ENCODE measurements around the gene CMTM1. TPM values are rescaled to one million over a fixed set of nuclear protein-coding genes. Genes with fewer than 3 reads are reported as not detected.
"Not testable (repeated sequence)": the region's sequence is repeated elsewhere in the genome, so short reads cannot be mapped to it uniquely, and the experiment has no call there.

CMTM1 gene
- total and polyA plus RNA-seq, 2 experiments from 2014 or later, result 1.4 to 1.9 TPM

GRCh38 chr16:66623755-66624154 is 57.5 kb downstream of the CMTM1 start (continued):
- TF ChIP-seq ZNF114 (CRISPR knock-in tag; IDR thresholded peaks at IDR 0.05) (no peak), STAT1 (IDR thresholded peaks at IDR 0.05; ENCODE audit: unreplicated experiment) (no peak), POLR2AphosphoS5 (IDR thresholded peaks at IDR 0.05; ENCODE audit: low read depth) (no peak), JUNB (IDR thresholded peaks at IDR 0.05; ENCODE audit: unreplicated experiment) (no peak), CTCF (conservative IDR thresholded peaks at IDR 0.05; ENCODE audit: low read depth in 2 of 2) (no peak), NANOG (IDR thresholded peaks at IDR 0.05; ENCODE audit: borderline replicate concordance) (no peak), EZH2phosphoT487 (IDR thresholded peaks at IDR 0.05; ENCODE audit: unreplicated experiment) (no peak)

GRCh38 chr16:66627611-66628378 is 61.6 kb downstream of the CMTM1 start:
- not testable (repeated sequence) for H2AFZ ChIP-seq

More at GRCh38 chr16:66627611-66628378, 61.6 kb downstream of the CMTM1 start:
- not testable (repeated sequence) for H3K4me3 Mint-ChIP-seq; H3K4me3 ChIP-seq; H3F3A ChIP-seq (replicated peaks; ENCODE audit: low read depth); ATAC-seq; H3K27me3 Mint-ChIP-seq (ENCODE audit: insufficient read depth, low read depth, poor library complexity); DNase-seq (ENCODE audit: low spot score); H3K4me1 Mint-ChIP-seq; H3K36me3 ChIP-seq (ENCODE audit: insufficient read depth); H3K9me3 Mint-ChIP-seq; H3K4me2 ChIP-seq; H3K4me1 ChIP-seq (ENCODE audit: insufficient read depth); H3K27me3 ChIP-seq (ENCODE audit: insufficient read depth); H4K20me1 ChIP-seq (replicated peaks; ENCODE audit: insufficient read depth); H3K27ac Mint-ChIP-seq; H3K9me2 ChIP-seq (ENCODE audit: insufficient read depth); H3K79me2 ChIP-seq (replicated peaks; ENCODE audit: insufficient read depth)
- H3K36me3 Mint-ChIP-seq (ENCODE audit: low read depth), result peaks cover 23% of the 10 kb centered on the region
- H3K27ac ChIP-seq (ENCODE audit: low read depth), result 0 out of 2 replicates have a peak overlapping the region, but pooled peaks have one; percentile 50

Small RNAs within 50 kb of the gene (small RNA-seq; reads per million reads assigned to genes)
- 0.07 reads per million for gene CKLF-CMTM1 (ENCODE audit: low replicate concordance)

Other genes with a start within 250 kb of the CMTM1 start
- not detected in 2 replicates for gene CDH5, start 199.7 kb upstream of the CMTM1 start, total RNA-seq (2014; rRNA removed; shearing (Covaris generic))
- 0.18 TPM in 1 of 2 replicates, not detected in the other for gene CDH5, start 199.7 kb upstream of the CMTM1 start, polyA plus RNA-seq (2016; fragmentation: Nextera tagmentation; extraction: Ambion mirVana)
- 0.07 TPM in 1 of 2 replicates, not detected in the other for gene BEAN1, start 139.1 kb upstream of the CMTM1 start, total RNA-seq (2014; rRNA removed; shearing (Covaris generic))
- gene BEAN1, start 139.1 kb upstream of the CMTM1 start, polyA plus RNA-seq (2016; fragmentation: Nextera tagmentation; extraction: Ambion mirVana), result 0.10 TPM in 1 of 2 replicates, not detected in the other
- gene TK2, start 16.3 kb upstream of the CMTM1 start, total RNA-seq (2014; rRNA removed; shearing (Covaris generic)), result 4.2 and 5.4 TPM in 2 replicates
- 1.4 and 1.8 TPM in 2 replicates for gene TK2, start 16.3 kb upstream of the CMTM1 start, polyA plus RNA-seq (2016; fragmentation: Nextera tagmentation; extraction: Ambion mirVana)
- 15.7 and 25.5 TPM in 2 replicates for gene CKLF, start 13.9 kb upstream of the CMTM1 start, total RNA-seq (2014; rRNA removed; shearing (Covaris generic))
- 60.0 and 61.5 TPM in 2 replicates for gene CKLF, start 13.9 kb upstream of the CMTM1 start, polyA plus RNA-seq (2016; fragmentation: Nextera tagmentation; extraction: Ambion mirVana)
- not detected in 2 replicates for gene CMTM2, start 13.0 kb downstream of the CMTM1 start, total RNA-seq (2014; rRNA removed; shearing (Covaris generic))
- gene CMTM2, start 13.0 kb downstream of the CMTM1 start, polyA plus RNA-seq (2016; fragmentation: Nextera tagmentation; extraction: Ambion mirVana), result not detected in 2 replicates
- gene CMTM3, start 38.3 kb downstream of the CMTM1 start, total RNA-seq (2014; rRNA removed; shearing (Covaris generic)), result 16.4 and 20.0 TPM in 2 replicates
- gene CMTM3, start 38.3 kb downstream of the CMTM1 start, polyA plus RNA-seq (2016; fragmentation: Nextera tagmentation; extraction: Ambion mirVana), result 16.6 and 17.5 TPM in 2 replicates
- 54.1 and 77.0 TPM in 2 replicates for gene CMTM4, start 130.3 kb downstream of the CMTM1 start, total RNA-seq (2014; rRNA removed; shearing (Covaris generic))
- 14.1 and 14.4 TPM in 2 replicates for gene CMTM4, start 130.3 kb downstream of the CMTM1 start, polyA plus RNA-seq (2016; fragmentation: Nextera tagmentation; extraction: Ambion mirVana)
- gene DYNC1LI2, start 185.2 kb downstream of the CMTM1 start, total RNA-seq (2014; rRNA removed; shearing (Covaris generic)), result 73.9 and 113 TPM in 2 replicates
- 73.4 and 85.9 TPM in 2 replicates for gene DYNC1LI2, start 185.2 kb downstream of the CMTM1 start, polyA plus RNA-seq (2016; fragmentation: Nextera tagmentation; extraction: Ambion mirVana)
- not detected in 2 replicates for gene TERB1, start 235.1 kb downstream of the CMTM1 start, total RNA-seq (2014; rRNA removed; shearing (Covaris generic))
- gene TERB1, start 235.1 kb downstream of the CMTM1 start, polyA plus RNA-seq (2016; fragmentation: Nextera tagmentation; extraction: Ambion mirVana), result not detected in 2 replicates